GM15510 (cell line): Measurements from ENCODE around the gene CCDC102A.

Experiments
- POLR2A ChIP-seq: IDR thresholded peaks from 3 replicates; pipeline ENCODE4 v1.6.1; 2011; ENCODE audit warnings: borderline replicate concordance; ENCODE audit not compliant: insufficient read length; ENCODE audit errors: extremely low read depth

The CCDC102A gene

DNA sequence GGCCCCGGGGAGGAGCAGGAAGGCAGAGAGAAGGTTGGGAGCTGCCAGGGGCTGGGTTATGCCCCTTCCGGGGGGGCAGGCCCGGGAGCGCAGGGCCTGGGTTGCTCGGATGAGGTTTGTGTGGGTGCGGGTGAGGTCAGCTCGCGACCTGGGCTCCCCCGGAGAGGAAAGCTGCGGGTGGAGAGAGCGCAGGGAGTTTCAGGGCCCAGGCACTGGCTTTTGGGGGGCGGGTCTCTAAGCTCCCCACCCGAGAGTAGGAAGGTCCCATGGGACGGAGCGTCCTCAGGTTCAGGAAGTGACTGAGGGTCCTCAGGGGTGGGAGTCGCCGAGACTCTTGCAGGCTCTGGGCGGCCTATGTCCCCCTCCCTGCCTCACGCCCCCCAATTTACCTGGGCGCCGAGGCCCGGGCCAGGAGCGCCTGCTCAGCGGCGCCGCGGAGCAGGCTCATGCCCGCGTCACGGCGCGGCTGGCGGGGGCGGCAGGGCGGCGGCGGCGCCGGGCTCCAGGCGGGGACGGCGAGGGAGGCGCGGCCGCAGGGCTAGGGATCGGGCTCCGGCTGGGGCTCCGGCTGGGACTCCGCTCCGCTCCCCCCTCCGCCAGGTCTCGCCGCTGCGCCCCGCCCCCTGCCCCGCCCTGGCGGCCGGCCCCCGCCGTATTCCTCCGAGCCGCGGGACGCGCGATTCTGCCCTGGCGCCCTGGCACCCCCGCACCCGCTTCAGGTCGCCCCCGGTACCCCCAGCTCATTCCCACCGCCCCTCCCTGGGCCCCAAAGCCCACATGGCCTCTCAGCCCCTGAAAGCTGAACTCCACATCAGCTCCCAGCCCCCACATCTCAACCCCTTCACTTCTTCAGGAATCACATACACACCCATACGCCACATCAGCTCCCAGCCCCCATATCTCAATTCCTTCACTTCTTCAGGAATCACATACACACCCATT, 50.2 kb downstream of the CCDC102A start, which contains the start of gene DOK4:
TSS of gene DOK4 (minus strand) at position 578 of the 942 bp plus-strand sequence. CDS start 6,986 bp downstream, outside the sequence.
- no peak for TF ChIP-seq POLR2A

GRCh38 chr16:57485091-57485915, 51.1 kb downstream of the CCDC102A start:
- no peak for TF ChIP-seq POLR2A

DNA sequence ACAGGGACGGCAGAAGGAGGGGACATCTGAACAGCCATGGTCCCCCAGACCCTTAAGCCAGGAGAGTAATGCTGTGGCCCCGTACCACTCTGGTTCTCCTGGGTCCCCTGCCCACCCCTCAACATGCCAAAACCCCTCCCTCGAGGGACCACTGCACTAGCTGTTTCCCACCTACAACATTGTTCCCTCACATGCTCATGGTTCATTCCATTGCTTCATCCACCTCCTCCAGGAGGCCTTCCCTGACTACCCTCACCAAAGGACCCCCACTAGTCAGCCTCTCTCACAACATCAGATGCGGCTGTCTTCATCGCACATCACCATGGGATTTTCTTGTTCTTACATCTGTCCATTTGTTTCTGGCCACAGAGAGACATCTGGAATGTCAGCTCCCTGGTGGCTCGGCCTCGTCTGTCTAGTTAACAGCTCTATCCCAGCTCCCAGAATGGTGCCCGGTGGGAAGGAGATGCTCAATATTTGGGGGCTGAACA, 51.8 kb downstream of the CCDC102A start:
- TF ChIP-seq POLR2A: no peak

- TF ChIP-seq POLR2A: no peak
Observed at GRCh38 chr16:57483725-57484514, 52.5 kb downstream of the CCDC102A start.

DNA sequence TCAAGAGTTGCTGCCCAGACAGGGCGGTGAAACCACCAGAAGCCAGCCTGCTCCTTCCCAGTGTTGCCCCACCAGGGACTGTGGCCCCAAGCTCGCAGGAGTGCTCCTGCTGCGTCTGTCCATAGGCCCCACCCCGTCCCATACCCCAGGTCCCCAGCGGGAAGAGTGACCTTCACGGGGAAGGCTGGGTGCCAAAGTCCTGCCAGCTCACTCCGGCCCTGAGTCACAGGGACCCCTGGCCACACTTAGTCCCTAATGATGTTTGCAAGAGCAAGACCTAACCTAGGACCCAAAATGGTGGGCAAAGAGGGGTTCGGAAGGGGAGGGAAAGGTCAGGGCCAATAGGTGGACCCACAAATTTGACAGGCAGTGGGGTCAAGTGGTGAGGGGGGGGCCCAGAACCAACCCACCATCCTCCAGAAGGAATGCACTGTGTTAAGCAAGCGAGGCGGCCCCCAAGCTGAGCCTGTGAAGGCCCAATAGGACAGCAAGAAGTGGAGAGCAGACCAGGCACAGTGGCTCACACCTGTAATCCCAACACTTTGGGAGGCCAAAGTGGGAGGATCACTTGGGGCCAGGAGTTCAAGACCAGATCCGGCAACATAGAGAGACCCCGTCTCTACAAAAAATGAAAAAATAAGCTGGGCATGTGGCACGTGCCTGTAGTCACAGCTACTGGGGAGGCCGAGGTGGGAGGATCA, 53.4 kb downstream of the CCDC102A start:
- TF ChIP-seq POLR2A: no peak

- TF ChIP-seq POLR2A: no peak
Observed at GRCh38 chr16:57481421-57481820, 55.0 kb downstream of the CCDC102A start.

DNA sequence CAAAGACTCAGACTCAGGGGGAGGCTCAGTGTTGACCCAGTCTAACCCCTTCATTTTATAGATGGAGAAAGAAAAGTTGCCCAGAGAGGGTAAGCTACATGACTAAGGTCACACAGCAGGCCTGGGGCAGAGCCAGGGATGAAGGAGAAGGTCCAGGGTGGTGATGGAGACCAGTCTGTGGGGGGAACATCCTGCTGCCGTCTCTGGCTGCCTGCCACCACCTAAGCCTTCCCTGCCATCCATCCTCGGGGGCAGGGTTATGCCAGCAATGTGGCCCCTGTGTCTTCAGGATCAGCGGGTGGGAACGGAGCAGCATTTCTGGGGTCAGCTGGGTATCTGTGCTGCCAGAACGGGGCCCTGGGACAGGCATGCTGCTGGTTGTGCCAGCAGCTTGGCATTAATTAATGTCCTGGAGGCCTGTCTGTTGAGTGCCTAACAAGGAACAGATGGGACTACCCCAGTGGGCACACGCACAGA, 55.6 kb downstream of the CCDC102A start:
- no peak for TF ChIP-seq POLR2A

GRCh38 chr16:57479976-57480753, 56.2 kb downstream of the CCDC102A start:
- no peak for TF ChIP-seq POLR2A

DNA sequence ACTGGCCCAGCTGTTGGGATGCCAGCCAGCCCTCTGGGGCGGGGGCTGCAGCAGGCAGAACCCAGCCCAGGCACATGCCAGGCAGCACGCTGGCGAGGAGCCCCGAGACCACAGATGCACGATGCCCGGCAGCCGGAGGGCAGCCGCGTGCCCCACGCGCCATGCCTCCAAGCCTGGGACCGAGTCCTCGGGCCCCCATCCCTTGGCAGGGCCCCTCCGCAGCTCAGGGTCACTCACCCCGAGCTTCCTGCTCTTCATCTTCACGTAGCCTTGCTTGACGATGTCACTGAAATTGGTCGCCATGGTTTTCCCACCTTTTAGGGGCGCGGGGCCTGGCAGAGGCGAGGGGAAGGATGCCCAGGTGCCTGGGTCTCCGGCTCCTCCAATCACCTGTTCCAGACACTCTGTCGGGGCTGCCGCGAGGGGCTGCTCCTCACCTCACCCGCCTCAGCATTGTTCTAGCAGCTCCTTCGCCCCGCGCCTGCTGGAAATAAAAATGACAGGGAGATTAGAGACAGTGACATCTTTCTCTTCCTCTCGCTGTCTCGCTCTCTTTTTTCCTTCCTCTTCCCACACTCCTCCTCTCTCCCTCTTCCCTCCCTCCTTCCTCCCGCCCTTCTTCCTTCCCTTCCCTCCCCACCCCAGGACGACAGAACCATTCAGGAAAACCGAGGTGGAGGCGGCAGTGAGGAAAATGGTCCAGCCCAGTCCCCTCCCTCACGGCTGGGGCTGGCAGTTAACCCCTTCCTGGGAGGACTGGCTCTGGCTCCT, 57.0 kb downstream of the CCDC102A start:
- no peak for TF ChIP-seq POLR2A

DNA sequence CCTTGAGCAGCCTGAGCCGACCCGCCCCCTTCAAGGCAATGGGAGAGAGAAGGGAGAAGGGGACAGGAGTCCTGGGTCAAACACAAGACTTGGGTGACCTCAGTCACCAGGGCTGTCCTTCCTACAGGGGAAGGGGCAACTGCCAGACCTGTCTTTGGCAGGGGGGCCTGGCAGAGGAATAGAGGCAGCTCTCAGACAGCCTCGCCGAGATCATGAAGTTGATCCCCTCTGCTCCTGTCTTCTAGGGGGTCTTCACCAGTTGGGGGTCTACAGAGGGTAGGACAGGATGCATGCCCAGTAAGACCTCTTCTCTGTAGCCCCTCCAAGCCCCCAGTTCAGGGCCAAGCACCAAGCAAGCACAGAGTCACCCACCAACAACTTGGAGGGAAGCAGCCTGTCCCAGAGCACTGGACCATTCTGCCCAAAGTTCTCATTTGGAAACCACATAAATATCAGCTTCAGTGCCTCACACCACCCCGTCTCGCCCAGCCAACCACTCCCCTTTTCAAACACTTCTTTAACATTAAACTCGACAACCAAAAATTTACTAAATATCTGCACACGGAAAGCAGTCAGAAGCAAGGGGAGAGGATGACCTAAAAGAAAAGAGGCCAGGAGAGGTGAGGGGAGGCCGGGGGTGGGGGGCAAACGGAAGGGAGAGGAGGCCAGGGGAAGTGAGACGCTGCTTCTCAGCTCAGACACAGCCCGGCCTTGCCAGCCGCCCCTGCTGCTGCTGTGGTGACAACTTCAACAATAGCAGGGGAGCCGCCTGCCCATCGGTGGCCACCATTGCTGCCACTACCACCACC, 57.8 kb downstream of the CCDC102A start:
- TF ChIP-seq POLR2A: no peak

GRCh38 chr16:57477531-57478202, 58.7 kb downstream of the CCDC102A start:
- TF ChIP-seq POLR2A: no peak
